SH-SY5Y (cell line): ENCODE measurements around the gene ITPRIPL2.

Source experiments
- GATA2 ChIP-seq: IDR thresholded peaks from 2 replicates; pipeline ENCODE4 v1.6.1; 2011; ENCODE audit warnings: mild to moderate bottlenecking, low read depth, low read length
- GATA3 ChIP-seq: IDR thresholded peaks from 2 replicates; pipeline ENCODE4 v1.6.1; 2011; ENCODE audit warnings: low read depth, mild to moderate bottlenecking, low read length, moderate library complexity

GRCh38 chr16:19109288-19109664 lies 4.5 kb upstream of the ITPRIPL2 start:
- TF ChIP-seq GATA2 (no peak), GATA3 (no peak)
